Neural progenitor cell (in vitro differentiated cells): Measurements from ENCODE around the gene SIN3B. TPM values are rescaled to one million over a fixed set of nuclear protein-coding genes. Genes with fewer than 3 reads are reported as not detected.

Experiments
- DNase-seq: peaks from one replicate; pipeline ENCODE4 v3.0.0-alpha.2; 2016; ENCODE audit warnings: low spot score
- H2AFZ ChIP-seq: fragments of 200-600 bp; sonication (generic); replicated peaks from 2 replicates; pipeline ENCODE4 v1.6.1; 2016; ENCODE audit warnings: antibody characterized with exemption
- H3F3A ChIP-seq: fragments of 200-600 bp; sonication (generic); 2 replicates; pipeline ENCODE4 v1.6.1; 2016; ENCODE audit warnings: antibody characterized with exemption, low read depth
- H3K27ac ChIP-seq: fragments of 200-600 bp; sonication (generic); 2 replicates; pipeline ENCODE4 v1.5.1; 2016; ENCODE audit warnings: mild to moderate bottlenecking
- H3K27me3 ChIP-seq: fragments of 200-600 bp; sonication (generic); 2 replicates; pipeline ENCODE4 v1.6.1; 2016; ENCODE audit warnings: mild to moderate bottlenecking, moderate library complexity
- H3K36me3 ChIP-seq: fragments of 200-600 bp; sonication (generic); 2 replicates; pipeline ENCODE4 v1.5.1; 2016
- H3K4me1 ChIP-seq: fragments of 200-600 bp; sonication (generic); 2 replicates; pipeline ENCODE4 v1.6.1; 2016; ENCODE audit warnings: mixed run types
- H3K4me2 ChIP-seq: fragments of 200-600 bp; sonication (generic); 2 replicates; pipeline ENCODE4 v1.6.1; 2016
- H3K4me3 ChIP-seq: fragments of 200-600 bp; sonication (generic); 2 replicates; pipeline ENCODE4 v1.5.1; 2016
- H3K79me2 ChIP-seq: fragments of 200-600 bp; sonication (generic); 2 replicates; pipeline ENCODE4 v1.6.1; 2016; ENCODE audit warnings: low read depth
- H3K9ac ChIP-seq: fragments of 200-600 bp; sonication (generic); 2 replicates; pipeline ENCODE4 v1.6.1; 2016
- H3K9me3 ChIP-seq: fragments of 200-600 bp; sonication (generic); 2 replicates; pipeline ENCODE4 v1.5.1; 2016; ENCODE audit warnings: low read depth
- H4K20me1 ChIP-seq: fragments of 200-600 bp; sonication (generic); 2 replicates; pipeline ENCODE4 v1.6.1; 2016; ENCODE audit warnings: low read depth
- H3K27ac Mint-ChIP-seq: 3 replicates; pipeline ENCODE4 v1.8.0; 2021; ENCODE audit warnings: mixed read lengths
- H3K27me3 Mint-ChIP-seq: 2 replicates; pipeline ENCODE4 v1.8.0; 2022; ENCODE audit warnings: low read depth, mild to moderate bottlenecking, inconsistent platforms, moderate library complexity, mixed read lengths; ENCODE audit not compliant: insufficient read depth
- H3K36me3 Mint-ChIP-seq: 3 replicates; pipeline ENCODE4 v1.8.0; 2021; ENCODE audit warnings: mixed read lengths
- H3K4me1 Mint-ChIP-seq: 3 replicates; pipeline ENCODE4 v1.8.0; 2021; ENCODE audit warnings: mixed read lengths
- H3K4me3 Mint-ChIP-seq: 3 replicates; pipeline ENCODE4 v1.8.0; 2021; ENCODE audit warnings: mild to moderate bottlenecking, moderate library complexity, mixed read lengths
- H3K9me3 Mint-ChIP-seq: 3 replicates; pipeline ENCODE4 v1.8.0; 2020; ENCODE audit warnings: mixed read lengths
- EZH2 ChIP-seq: fragments of 200-600 bp; sonication (generic); IDR thresholded peaks from 2 replicates; pipeline ENCODE4 v1.6.1; 2017; ENCODE audit warnings: antibody characterized with exemption, mild to moderate bottlenecking, moderate library complexity
- EZH2phosphoT487 ChIP-seq: fragments of 200-600 bp; sonication (generic); IDR thresholded peaks from 2 replicates; pipeline ENCODE4 v1.6.1; 2017; ENCODE audit warnings: antibody characterized with exemption
- total RNA-seq: library from RNA; depleted of rRNA; stranded (reverse); fragments of >200 nt; gene quantifications from 2 replicates; pipeline ENCODE4 v1.2.3, GENCODE V29; 2015; ENCODE audit warnings: low replicate concordance
- TF ChIP-seq, protein P1 (sequence below): fragments of 200-600 bp; sonication (generic); IDR thresholded peaks from 2 replicates; pipeline ENCODE4 v1.5.1; 2017; ENCODE audit warnings: antibody characterized with exemption, mild to moderate bottlenecking

The SIN3B gene
- total RNA-seq, 1 donor from 2014 or later, result 21.2 TPM

DNA sequence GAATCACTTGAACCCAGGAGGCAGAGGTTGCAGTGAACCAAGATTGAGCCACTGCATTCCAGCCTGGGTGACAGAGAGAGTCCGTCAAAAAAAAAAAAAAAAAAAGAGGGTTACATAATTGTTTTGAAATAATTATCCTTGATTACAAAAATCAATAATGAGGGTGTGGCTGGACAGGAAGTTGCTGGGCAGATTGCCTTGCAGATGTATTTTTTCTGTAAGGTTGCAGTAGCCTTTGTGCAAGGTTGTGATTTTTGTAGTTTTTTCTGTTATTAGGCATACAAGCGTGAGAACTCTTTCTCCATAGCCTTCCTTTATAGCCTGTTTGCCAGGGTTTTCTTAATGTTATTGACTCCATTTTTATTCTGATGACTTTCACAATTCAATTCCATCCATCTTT is 40.7 kb upstream of the SIN3B start:
- Histone ChIP-seq H3K4me3 (no peak overlapping the region), H3K4me1 (no peaks in the 10 kb centered on the region), H3K9ac (no peak overlapping the region), H3K27me3 (no peaks in the 10 kb centered on the region), H3K4me2 (no peak overlapping the region), H3K79me2 (no peaks in the 10 kb centered on the region), H3K9me3 (no peaks in the 10 kb centered on the region), H3F3A (no peaks in the 10 kb centered on the region), H2AFZ (no peak overlapping the region), H3K36me3 (no peaks in the 10 kb centered on the region), H4K20me1 (no peaks in the 10 kb centered on the region), H3K27ac (no peak overlapping the region)
- Mint-ChIP-seq H3K27me3 (peaks cover 3% of the 10 kb centered on the region), H3K9me3 (peaks cover 23% of the 10 kb centered on the region), H3K4me3 (no peak overlapping the region), H3K27ac (no peak overlapping the region), H3K36me3 (no peaks in the 10 kb centered on the region), H3K4me1 (no peaks in the 10 kb centered on the region)
- TF ChIP-seq, protein P1, sequence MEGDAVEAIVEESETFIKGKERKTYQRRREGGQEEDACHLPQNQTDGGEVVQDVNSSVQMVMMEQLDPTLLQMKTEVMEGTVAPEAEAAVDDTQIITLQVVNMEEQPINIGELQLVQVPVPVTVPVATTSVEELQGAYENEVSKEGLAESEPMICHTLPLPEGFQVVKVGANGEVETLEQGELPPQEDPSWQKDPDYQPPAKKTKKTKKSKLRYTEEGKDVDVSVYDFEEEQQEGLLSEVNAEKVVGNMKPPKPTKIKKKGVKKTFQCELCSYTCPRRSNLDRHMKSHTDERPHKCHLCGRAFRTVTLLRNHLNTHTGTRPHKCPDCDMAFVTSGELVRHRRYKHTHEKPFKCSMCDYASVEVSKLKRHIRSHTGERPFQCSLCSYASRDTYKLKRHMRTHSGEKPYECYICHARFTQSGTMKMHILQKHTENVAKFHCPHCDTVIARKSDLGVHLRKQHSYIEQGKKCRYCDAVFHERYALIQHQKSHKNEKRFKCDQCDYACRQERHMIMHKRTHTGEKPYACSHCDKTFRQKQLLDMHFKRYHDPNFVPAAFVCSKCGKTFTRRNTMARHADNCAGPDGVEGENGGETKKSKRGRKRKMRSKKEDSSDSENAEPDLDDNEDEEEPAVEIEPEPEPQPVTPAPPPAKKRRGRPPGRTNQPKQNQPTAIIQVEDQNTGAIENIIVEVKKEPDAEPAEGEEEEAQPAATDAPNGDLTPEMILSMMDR, result no peak
- no peak for DNase-seq

DNA sequence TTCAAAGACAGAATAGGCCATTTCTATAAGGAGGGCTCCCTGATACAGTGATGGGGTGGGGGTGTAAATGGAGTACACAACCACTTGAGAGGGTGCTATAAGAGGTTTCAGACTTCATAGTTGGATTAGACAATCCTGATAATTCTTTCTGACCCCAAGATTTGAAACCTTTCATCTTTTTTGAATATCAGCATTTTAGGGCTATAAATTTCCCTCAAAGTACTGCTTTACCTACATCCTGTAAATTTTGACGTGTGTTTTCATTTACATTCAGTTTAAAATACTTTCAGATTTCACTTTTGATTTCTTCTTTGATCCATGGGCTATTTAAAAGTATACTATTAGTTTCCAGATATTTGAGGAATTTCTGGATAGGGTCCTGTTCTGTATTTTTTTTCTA is 40.0 kb upstream of the SIN3B start:
- no peaks in the 10 kb centered on the region for H3K4me1 Mint-ChIP-seq
- H3K79me2 ChIP-seq, result no peaks in the 10 kb centered on the region
- H3K4me3 ChIP-seq, result no peak overlapping the region
- no peak overlapping the region for H3K9ac ChIP-seq
- peaks cover 23% of the 10 kb centered on the region for H3K9me3 Mint-ChIP-seq
- peaks cover 3% of the 10 kb centered on the region for H3K27me3 Mint-ChIP-seq
- DNase-seq, result no peak
- TF ChIP-seq EZH2phosphoT487 (no peak), EZH2 (no peak)
- TF ChIP-seq, protein P1, result no peak
- H3K36me3 Mint-ChIP-seq, result no peaks in the 10 kb centered on the region
- H3K36me3 ChIP-seq, result no peaks in the 10 kb centered on the region
- H3K4me3 Mint-ChIP-seq, result no peak overlapping the region
- no peak overlapping the region for H3K27ac ChIP-seq
- H3K4me2 ChIP-seq, result no peak overlapping the region
- H3K27ac Mint-ChIP-seq, result no peak overlapping the region
- H4K20me1 ChIP-seq, result no peaks in the 10 kb centered on the region
- H3K9me3 ChIP-seq, result no peaks in the 10 kb centered on the region
- H3K4me1 ChIP-seq, result no peaks in the 10 kb centered on the region
- no peak overlapping the region for H2AFZ ChIP-seq
- no peaks in the 10 kb centered on the region for H3F3A ChIP-seq
- no peaks in the 10 kb centered on the region for H3K27me3 ChIP-seq

DNA sequence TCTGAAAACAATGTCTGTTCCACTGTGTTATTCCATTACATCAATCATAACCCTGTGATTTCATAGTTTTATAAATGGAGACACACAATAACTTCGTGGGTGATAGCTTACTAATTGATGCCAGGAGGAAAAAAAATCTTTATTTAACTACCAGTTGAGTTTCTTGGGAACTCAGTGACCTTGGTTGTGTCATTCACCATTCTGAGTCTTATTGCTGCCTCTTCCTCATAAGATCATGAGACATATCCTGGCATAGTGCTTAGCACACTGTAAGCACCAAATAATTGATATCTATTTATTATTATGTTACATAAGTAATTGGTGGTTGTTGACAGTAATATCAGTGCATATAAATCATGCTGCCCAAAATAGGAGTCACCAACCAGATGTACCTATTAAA is 39.1 kb upstream of the SIN3B start:
- no peak overlapping the region for H3K27ac Mint-ChIP-seq
- H3K27me3 Mint-ChIP-seq, result peaks cover 3% of the 10 kb centered on the region
- H3K4me3 Mint-ChIP-seq, result no peak overlapping the region
- no peak for DNase-seq
- Histone ChIP-seq H3K9ac (no peak overlapping the region), H3K27me3 (no peaks in the 10 kb centered on the region), H2AFZ (no peak overlapping the region), H3K4me3 (no peak overlapping the region), H4K20me1 (no peaks in the 10 kb centered on the region), H3K9me3 (no peaks in the 10 kb centered on the region), H3K4me1 (no peaks in the 10 kb centered on the region), H3K27ac (no peak overlapping the region), H3F3A (no peaks in the 10 kb centered on the region), H3K4me2 (no peak overlapping the region), H3K36me3 (no peaks in the 10 kb centered on the region), H3K79me2 (no peaks in the 10 kb centered on the region)
- H3K36me3 Mint-ChIP-seq, result no peaks in the 10 kb centered on the region
- TF ChIP-seq EZH2 (no peak), EZH2phosphoT487 (no peak)
- TF ChIP-seq, protein P1, result no peak
- H3K9me3 Mint-ChIP-seq, result peaks cover 23% of the 10 kb centered on the region
- no peaks in the 10 kb centered on the region for H3K4me1 Mint-ChIP-seq

DNA sequence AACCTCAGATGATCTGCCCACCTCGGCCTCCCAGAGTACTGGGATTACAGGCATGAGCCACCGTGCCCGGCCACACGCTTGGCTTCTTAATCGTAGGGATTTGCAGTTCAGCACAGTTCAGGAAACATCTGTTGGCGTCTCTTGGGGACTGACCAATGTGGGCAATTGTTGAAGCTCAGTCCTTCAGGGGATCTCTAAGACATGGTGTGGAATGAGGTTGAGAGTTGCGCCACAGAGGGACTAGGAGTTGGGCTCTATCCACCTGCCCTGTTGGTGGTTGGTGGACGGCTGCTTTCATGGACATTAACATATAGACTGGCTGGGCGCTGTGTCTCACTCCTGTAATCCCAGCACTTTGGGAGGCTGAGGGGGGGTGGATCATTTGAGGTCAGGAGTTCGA is 37.3 kb upstream of the SIN3B start:
- Histone ChIP-seq H3K4me2 (no peak overlapping the region), H3K27me3 (no peaks in the 10 kb centered on the region), H4K20me1 (no peaks in the 10 kb centered on the region), H3K9me3 (no peaks in the 10 kb centered on the region), H3K36me3 (no peaks in the 10 kb centered on the region), H3F3A (no peaks in the 10 kb centered on the region), H3K9ac (no peak overlapping the region), H3K79me2 (no peaks in the 10 kb centered on the region), H3K4me1 (no peaks in the 10 kb centered on the region), H3K27ac (no peak overlapping the region), H3K4me3 (no peak overlapping the region), H2AFZ (no peak overlapping the region)
- Mint-ChIP-seq H3K4me3 (no peak overlapping the region), H3K9me3 (peaks cover 26% of the 10 kb centered on the region), H3K4me1 (no peaks in the 10 kb centered on the region), H3K36me3 (no peaks in the 10 kb centered on the region), H3K27me3 (peaks cover 4% of the 10 kb centered on the region), H3K27ac (no peak overlapping the region)
- no peak for DNase-seq
- TF ChIP-seq EZH2 (no peak), EZH2phosphoT487 (no peak)
- TF ChIP-seq, protein P1, result no peak
